Natural killer cell (primary cell): ENCODE measurements around the gene GORASP1. TPM values are rescaled to one million over a fixed set of nuclear protein-coding genes. Genes with fewer than 3 reads are reported as not detected.

ENCODE experiments used
- ATAC-seq, 3 donors: fragments of 150-1000 bp in 2 of 3; fragments of 200-7000 bp in 1 of 3; cut with Tn5 transposase; 1 replicate in 1 of 3; 2 replicates in 2 of 3; pipeline ENCODE4 v1.10.0; 2021; ENCODE audit warnings: mild to moderate bottlenecking in 2 of 3, moderate library complexity in 2 of 3
- DNase-seq, 2 donors: peaks; one replicate each; pipeline versions ENCODE4 v3.0.0 to v3.0.0-alpha.2; 2013 to 2021; ENCODE audit warnings: mixed read lengths in 1 of 2
- H3K27ac ChIP-seq: one replicate; pipeline ENCODE4 v1.5.1; 2013; ENCODE audit warnings: mild to moderate bottlenecking, low read length
- H3K27me3 ChIP-seq: one replicate; pipeline ENCODE4 v1.6.1; 2013; ENCODE audit warnings: low read length; ENCODE audit not compliant: control insufficient read depth, insufficient read depth
- H3K36me3 ChIP-seq: one replicate; pipeline ENCODE4 v1.6.1; 2013; ENCODE audit warnings: low read length; ENCODE audit not compliant: control insufficient read depth, insufficient read depth
- H3K4me1 ChIP-seq: one replicate; pipeline ENCODE4 v1.6.1; 2013; ENCODE audit warnings: low read length; ENCODE audit not compliant: control insufficient read depth, insufficient read depth
- H3K4me3 ChIP-seq: one replicate; pipeline ENCODE4 v1.5.1; 2013; ENCODE audit warnings: low read length
- H3K9me3 ChIP-seq: one replicate; pipeline ENCODE4 v1.6.1; 2013; ENCODE audit warnings: low read length; ENCODE audit not compliant: control insufficient read depth, insufficient read depth
- H3K27ac Mint-ChIP-seq, 2 donors: one replicate each; pipeline ENCODE4 v1.8.0; 2022; ENCODE audit warnings: mild to moderate bottlenecking in 2 of 2, mixed read lengths in 2 of 2, moderate library complexity in 1 of 2
- H3K27me3 Mint-ChIP-seq, 2 donors: one replicate each; pipeline ENCODE4 v1.8.0; 2022; ENCODE audit warnings: low read depth in 2 of 2, mixed read lengths in 2 of 2
- H3K36me3 Mint-ChIP-seq: one replicate; pipeline ENCODE4 v1.8.0; 2022; ENCODE audit warnings: mixed read lengths
- H3K4me1 Mint-ChIP-seq, 2 donors: one replicate each; pipeline ENCODE4 v1.8.0; 2022; ENCODE audit warnings: mixed read lengths in 2 of 2
- H3K4me3 Mint-ChIP-seq: one replicate; pipeline ENCODE4 v1.8.0; 2022; ENCODE audit warnings: mild to moderate bottlenecking, moderate library complexity, mixed read lengths
- H3K9me3 Mint-ChIP-seq, 2 donors: one replicate each; pipeline ENCODE4 v1.8.0; 2022; ENCODE audit warnings: mixed read lengths in 2 of 2
- CTCF ChIP-seq: fragments of 200-600 bp; IDR thresholded peaks from one replicate; pipeline ENCODE4 v1.8.0; 2022; ENCODE audit warnings: antibody characterized with exemption
- whole genome bisulfite sequencing: methylation state at CpG from one replicate; pipeline ENCODE4 v1.1.7; 2013; ENCODE audit warnings: missing lambda C conversion rate; ENCODE audit not compliant: insufficient coverage; 5-methylcytosine and 5-hydroxymethylcytosine counted together
- intact Hi-C: fragments of 100-400 bp; cut with micrococcal nuclease; formaldehyde crosslinking; loops from one replicate; pipeline ENCODE4 v1.14.2; 2022
- total RNA-seq, 4 donors: library from RNA; stranded (reverse); fragments of 120-200 nt in 1 of 4; gene quantifications; one replicate each; pipeline versions ENCODE4 v1.2.3 to v1.2.4, GENCODE V29; 2013 to 2022

Gene GORASP1
- total RNA-seq, 3 donors from 2014 or later (not counting 1 experiment from before 2014, with no cell fraction given), result 20.2 to 21.3 (median 20.8) TPM

GRCh38 chr3:39132096-39133092 is 25.0 kb upstream of the GORASP1 start:
- no peak overlapping the region for H3K27ac Mint-ChIP-seq
- DNase-seq (no peak), ATAC-seq (no peak)
- Histone ChIP-seq H3K4me1 (peaks cover 15% of the 10 kb centered on the region), H3K9me3 (no peaks in the 10 kb centered on the region), H3K4me3 (no peak overlapping the region), H3K27ac (no peak overlapping the region), H3K36me3 (no peaks in the 10 kb centered on the region), H3K27me3 (no peaks in the 10 kb centered on the region)
- TF ChIP-seq CTCF, result no peak
- peaks cover 0 to 3% of the 10 kb centered on the region in 2 donors for H3K27me3 Mint-ChIP-seq
- H3K4me3 Mint-ChIP-seq, result no peak overlapping the region
- H3K9me3 Mint-ChIP-seq, result no peaks in the 10 kb centered on the region
- no peaks in the 10 kb centered on the region for H3K36me3 Mint-ChIP-seq
- H3K4me1 Mint-ChIP-seq, result peaks cover 12 to 18% of the 10 kb centered on the region in 2 donors
- intact Hi-C loops, result no loop called here
- 85% methylated on average over 11 of the region's 11 CpGs for WGBS

GRCh38 chr3:39130693-39131265 is 23.4 kb upstream of the GORASP1 start:
- Mint-ChIP-seq H3K27me3 (peaks cover 0 to 3% of the 10 kb centered on the region in 2 donors), H3K4me3 (no peak overlapping the region), H3K27ac (no peak overlapping the region), H3K9me3 (no peaks in the 10 kb centered on the region), H3K4me1 (peaks cover 17 to 30% of the 10 kb centered on the region in 2 donors), H3K36me3 (no peaks in the 10 kb centered on the region)
- 100% methylated on average over 2 of the region's 3 CpGs for WGBS
- intact Hi-C loops, result no loop called here
- no peak for TF ChIP-seq CTCF
- no peak overlapping the region for H3K27ac ChIP-seq
- no peaks in the 10 kb centered on the region for H3K9me3 ChIP-seq
- DNase-seq (no peak), ATAC-seq (no peak)
- H3K4me3 ChIP-seq, result no peak overlapping the region
- peaks cover 24% of the 10 kb centered on the region for H3K4me1 ChIP-seq
- no peaks in the 10 kb centered on the region for H3K27me3 ChIP-seq
- no peaks in the 10 kb centered on the region for H3K36me3 ChIP-seq

GRCh38 chr3:39130026-39130425 is 22.6 kb upstream of the GORASP1 start:
- DNase-seq, result no peak
- Histone ChIP-seq H3K36me3 (no peaks in the 10 kb centered on the region), H3K27ac (no peak overlapping the region), H3K4me3 (no peak overlapping the region), H3K4me1 (peaks cover 24% of the 10 kb centered on the region), H3K9me3 (no peaks in the 10 kb centered on the region), H3K27me3 (no peaks in the 10 kb centered on the region)
- 91% methylated on average over 6 of the region's 6 CpGs for WGBS
- Mint-ChIP-seq H3K36me3 (no peaks in the 10 kb centered on the region), H3K9me3 (no peaks in the 10 kb centered on the region), H3K4me1 (peaks cover 17 to 30% of the 10 kb centered on the region in 2 donors), H3K4me3 (no peak overlapping the region), H3K27ac (no peak overlapping the region), H3K27me3 (peaks cover 0 to 3% of the 10 kb centered on the region in 2 donors)
- intact Hi-C loops, result no loop called here
- TF ChIP-seq CTCF, result no peak
- no peak for ATAC-seq
